ENCODE measurements around the gene CSRP2.

The CSRP2 gene

DNA sequence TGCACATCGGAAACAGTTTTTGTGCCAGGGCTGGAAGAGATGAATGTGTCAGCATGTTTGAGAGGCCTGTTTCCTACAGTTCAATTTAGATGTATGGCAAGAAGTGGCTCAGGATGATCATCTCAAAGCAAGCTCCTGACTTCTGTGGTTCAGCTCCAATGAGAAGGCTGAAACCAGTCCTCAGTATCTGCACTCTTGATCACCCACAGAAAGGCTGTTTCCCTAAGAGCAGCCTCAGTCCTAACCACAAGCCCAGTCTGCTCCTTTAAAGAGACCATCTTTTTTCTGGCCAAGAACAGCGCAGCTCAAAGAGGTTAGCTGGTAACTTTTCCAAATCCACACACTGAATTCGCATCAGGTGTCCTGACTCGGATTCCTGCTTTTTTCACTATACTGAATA is 19.2 kb downstream of the CSRP2 start:
- no peak for DNase-seq

DNA sequence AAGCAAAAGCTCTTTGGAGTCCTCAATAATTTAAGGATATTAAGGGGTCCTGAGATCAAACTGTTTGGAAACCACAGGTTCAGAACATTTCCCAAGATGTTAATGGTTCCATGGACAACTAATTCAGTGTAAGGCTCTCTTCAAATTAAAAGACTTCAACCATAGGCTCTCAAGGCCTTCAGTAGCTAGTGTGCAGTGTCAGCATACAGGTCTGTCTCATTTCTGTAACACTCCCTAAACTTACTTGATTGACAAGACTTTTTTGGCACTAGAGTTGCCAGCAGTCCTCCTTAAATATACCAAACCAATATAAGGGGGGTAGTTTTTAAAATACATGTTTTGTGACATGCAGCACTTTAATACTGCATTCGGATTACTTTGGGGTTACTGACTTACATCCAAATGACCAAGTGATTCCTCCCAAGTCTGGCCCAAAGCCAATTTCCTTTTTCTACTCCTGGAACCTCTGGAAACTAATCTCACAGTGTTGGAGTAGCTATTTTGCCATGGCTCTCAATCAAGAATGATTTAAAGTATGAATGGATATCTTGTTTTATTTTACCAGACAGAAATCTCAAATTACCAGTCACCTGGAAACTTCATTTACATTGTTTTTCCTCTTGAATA is 22.7 kb downstream of the CSRP2 start:
- DNase-seq, result no peak

DNA sequence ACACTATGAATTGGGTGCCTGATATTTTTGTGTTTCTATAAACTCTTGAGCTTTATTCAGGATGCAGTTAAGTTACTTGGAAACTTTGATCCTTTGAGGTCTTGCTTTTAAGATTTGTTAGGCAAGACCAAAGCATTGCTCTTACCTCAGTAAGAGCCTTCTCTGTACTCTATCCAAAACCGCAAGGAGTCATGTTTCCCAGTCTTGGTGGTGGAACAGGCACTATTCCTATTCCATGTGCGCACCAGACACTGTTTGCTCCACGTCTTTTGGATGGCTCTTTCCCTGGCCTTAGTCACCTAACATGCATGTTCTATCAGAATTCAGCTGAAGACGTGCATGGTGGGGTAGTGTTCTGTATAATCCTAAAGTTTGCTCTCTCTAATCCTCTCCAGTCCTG is 23.5 kb downstream of the CSRP2 start:
- DNase-seq, result no peak

DNA sequence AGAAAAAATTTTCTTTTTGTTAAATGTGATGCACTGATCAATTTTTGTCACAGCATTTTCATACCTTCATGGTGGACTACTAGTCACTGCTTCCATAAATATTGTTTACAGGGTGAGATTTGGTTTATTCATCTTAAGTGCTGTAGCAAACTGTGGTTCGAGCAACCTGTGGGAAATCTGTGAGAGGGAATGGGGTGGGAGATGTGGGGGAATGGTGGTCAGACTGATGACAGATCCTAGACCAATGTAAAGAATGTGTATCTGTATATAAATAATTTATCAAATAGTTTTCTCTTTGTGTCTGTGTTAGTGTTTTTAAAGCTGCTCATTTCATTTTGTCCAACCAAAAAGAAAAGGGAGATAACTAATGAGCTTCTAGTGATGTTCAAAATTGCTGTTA is 26.7 kb downstream of the CSRP2 start:
- no peak for DNase-seq

DNA sequence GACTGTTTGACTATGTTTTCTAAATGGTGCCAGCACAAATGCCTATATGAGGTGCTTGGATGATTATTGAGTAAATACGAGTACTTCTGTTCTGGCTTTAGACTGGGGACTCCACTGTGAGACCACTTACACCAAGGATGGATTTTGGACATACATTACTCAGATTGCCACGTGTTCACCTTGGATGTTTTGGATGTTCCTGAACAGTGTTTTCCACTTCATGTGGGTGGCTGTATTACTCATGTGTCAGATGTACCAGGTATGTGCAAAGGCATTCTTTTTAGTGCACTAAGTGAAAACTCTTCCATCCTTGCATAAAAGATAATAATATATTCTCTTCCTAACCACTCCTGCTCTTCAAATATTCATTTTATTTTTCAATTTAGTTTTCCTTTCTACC is 30.7 kb downstream of the CSRP2 start:
- DNase-seq, result no peak

DNA sequence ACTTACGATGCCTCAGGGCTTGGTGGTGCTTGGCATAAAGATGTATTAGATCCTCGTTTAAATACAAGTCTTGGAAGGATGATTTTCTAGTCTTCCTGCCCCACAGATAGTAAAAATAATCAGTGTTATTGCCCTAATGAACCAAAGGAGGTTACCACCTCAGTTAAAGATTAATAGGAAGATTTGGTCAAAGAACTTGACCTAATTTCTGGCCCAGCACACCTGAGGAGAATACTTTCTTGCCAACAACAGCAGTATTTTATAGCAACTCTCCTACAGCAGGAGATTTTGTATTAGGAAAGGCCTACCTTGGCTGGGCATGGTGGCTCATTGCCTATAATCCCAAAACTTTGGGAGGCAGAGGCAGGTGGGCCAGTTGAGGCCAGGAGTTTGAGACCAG is 31.6 kb downstream of the CSRP2 start:
- DNase-seq, result no peak

DNA sequence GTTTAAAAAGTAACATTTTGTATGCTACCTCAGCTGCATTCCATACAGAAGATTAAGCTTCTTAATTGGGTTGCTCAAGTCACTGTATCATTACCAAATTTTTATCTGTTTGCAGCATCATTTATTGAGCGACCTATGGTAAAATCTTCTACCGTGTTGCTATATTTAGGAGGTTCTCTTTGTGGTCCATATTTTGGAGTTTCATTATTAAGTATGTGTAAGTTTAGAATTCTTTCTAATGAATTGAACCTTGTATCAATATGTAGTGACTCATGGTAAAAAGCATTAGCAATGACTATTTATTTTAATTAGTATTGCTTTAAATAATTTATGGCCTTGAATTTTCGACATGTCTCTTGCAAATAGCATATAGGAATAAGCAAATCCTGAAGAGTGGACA is 42.2 kb downstream of the CSRP2 start:
- DNase-seq, result no peak

DNA sequence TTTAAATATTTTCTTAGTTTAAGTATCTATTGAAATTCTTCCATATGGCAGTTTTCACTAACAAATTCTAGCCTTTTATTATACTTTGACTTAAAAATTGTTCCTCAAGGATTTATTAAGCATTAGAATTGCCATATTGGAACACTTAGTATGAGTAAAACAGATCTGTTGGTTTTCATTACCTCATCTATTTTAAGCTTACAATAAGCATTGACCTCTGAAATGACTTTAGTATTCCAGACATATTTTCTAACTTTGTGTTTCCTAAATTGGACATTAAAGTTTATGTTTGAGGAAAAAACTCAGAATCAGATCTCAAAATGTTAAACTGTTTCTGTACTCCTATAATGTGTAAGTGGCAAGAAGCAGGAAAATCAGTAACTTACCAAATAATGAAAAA is 48.4 kb downstream of the CSRP2 start:
- DNase-seq, result no peak

DNA sequence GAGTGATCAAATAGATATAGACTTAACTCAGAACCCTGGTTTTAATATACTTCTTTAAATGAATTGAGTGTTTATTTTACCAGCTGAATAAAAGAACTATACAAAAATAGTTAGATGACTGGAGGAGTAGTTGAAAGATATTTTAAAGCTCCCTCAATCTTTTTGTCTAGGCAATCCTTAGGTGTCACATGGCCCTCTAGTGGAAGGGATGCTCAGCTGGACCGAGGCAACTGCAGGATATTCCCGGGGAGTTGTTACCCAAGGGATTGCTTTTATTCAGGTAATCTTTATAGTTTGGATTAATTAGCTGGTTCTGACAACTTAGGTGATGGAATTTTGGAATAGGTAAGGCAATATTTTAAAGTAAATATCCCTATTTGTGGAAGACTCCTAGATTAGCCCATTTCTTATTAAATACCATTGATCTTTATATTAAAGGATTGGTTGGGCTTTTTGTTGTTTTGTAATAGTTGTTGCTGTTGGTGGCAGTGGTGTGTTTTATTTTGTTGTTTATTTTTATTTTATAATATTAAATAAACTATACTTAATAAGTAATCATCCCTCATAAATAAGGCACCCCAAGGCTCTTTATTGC is 57.8 kb downstream of the CSRP2 start:
- DNase-seq, result peak; percentile 4

DNA sequence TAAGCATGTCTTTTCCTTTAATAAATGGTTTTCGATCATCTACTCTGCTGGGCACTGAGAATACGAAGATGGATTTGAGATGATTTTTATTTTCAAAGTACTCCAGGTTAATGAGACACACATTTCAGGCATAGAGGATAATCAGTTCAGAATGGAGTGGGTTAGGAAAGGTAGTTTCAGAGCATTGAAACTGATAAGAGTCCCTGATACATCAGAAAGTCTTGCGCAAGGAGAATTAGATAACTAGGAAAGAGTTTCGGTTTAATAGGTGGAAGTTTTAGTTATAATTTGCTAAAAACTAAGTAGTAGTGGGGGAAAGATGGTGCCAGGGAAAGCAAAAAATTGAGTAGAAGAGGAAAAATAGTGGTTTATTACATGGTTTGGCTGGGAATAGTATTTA is 64.8 kb downstream of the CSRP2 start:
- DNase-seq, result no peak

DNA sequence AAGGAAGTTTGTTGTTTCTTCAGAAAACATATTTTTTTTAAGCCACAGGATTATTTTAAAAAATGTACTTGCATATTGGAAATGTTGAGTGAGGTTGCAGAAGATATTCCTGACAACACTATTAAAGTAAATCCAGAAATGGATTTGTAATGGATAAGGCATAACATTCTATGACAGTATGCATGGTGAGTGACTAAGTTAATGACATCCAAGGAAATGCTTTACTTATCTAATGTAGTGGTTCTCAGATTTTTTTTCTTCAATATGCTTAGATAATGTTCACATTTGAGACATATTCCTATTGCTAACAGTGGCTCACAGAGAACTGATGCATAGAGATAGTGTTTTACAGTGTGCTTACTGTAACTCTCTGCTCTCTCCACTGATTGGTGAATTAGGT is 65.6 kb downstream of the CSRP2 start:
- no peak for DNase-seq

DNA sequence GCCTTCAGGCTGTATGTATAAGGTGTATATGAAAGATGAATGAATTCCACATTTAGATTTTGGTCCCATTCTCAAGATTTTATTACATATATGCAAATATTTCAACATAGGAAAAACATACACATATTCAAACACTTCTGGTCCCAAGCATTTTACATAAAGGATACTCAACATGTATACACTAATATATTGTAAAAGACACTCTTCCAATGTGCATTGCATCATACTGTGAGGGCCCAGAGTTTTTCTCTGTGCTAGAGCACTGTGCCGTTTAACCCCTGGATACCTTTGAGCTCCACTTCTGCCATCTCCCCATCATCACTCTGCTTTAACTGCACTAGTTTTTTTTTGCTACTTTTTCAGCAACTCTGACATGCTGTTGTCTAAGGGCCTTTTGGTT is 66.8 kb downstream of the CSRP2 start:
- DNase-seq, result no peak

DNA sequence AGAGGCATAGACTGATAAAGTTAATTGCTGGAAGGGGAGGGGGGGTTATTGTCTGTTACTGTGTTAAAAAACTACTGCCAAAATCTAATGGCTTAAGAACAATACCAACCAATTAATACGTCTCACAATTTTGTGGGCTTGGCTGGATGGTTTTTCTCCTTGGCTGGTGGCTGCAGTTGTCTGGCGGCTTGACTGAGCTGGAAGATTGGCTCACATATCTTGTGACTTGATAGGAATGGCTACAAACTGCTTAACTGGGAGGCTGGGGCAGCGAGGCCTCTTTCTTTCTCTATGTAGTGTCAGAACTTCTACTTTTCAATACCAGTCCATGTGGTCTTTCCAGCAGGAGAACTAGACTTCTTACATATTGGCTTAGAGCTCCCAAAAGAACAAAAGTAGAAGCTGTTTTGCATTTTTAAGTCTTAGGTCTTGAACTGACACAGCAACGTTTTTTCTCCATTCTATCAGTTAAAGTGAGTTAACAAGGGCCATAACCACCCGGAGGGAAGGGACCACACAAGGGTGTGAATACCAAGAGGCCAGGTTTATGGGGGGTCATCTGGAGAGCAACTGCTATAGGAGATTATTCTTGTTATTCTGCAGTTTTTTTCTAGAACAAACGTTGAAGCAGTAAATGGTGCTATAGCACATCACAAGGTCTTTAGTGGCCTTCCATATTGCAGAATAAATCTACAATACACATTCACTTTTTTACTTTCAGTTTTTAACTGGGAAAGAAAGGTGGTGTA is 68.0 kb downstream of the CSRP2 start:
- DNase-seq, result no peak
